GM12878 (cell line): ENCODE results near the gene ANKFY1. TPM values are rescaled to one million over a fixed set of nuclear protein-coding genes. Genes with fewer than 3 reads are reported as not detected.

Source experiments
- ATAC-seq: fragments of 200-7000 bp; cut with Tn5 transposase; 3 replicates; pipeline ENCODE4 v1.9.1; 2020; ENCODE audit warnings: mild to moderate bottlenecking, moderate library complexity
- BruUV-seq: library from RNA; stranded (reverse); fragments of 400-500 nt; replicated peaks from 2 replicates; lab custom pipeline; 2021; lab: Mats Ljungman, UMichigan
- CTCF ChIA-PET: fragments of 300-600 bp; sonication (Branson Sonifier 250); formaldehyde crosslinking; extraction: SDS; loops from one replicate; lab custom pipeline; 2021; ENCODE audit warnings: inconsistent platforms; lab: Yijun Ruan, JAX
- POLR2A ChIA-PET: fragments of 350-600 bp; formaldehyde crosslinking; extraction: SDS; loops from one replicate; lab custom pipeline; 2021; ENCODE audit warnings: inconsistent platforms; lab: Charles Lee
- RAD21 ChIA-PET: fragments of 300-600 bp; sonication (Branson Sonifier 250); formaldehyde crosslinking; loops from one replicate; lab custom pipeline; 2023; ENCODE audit warnings: antibody characterized with exemption; ENCODE audit not compliant: unreplicated experiment; lab: Charles Lee
- SMC1A ChIA-PET: fragments of 300-600 bp; sonication (Branson Sonifier 250); formaldehyde crosslinking; loops from one replicate; lab custom pipeline; 2023; ENCODE audit not compliant: unreplicated experiment, uncharacterized antibody; lab: Charles Lee
- DNase-seq: peaks from one replicate; pipeline ENCODE4 v3.0.0-alpha.2; 2011; ENCODE audit warnings: low read depth, low spot score
- FAIRE-seq: peaks from 3 replicates; lab custom pipeline; 2011; peaks lifted over from hg19 to GRCh38; lab: Jason Lieb, UNC
- H2AFZ ChIP-seq: 2 replicates; pipeline ENCODE4 v1.6.0; 2011; ENCODE audit warnings: low read depth, low read length, control low read depth; ENCODE audit not compliant: control insufficient read depth
- H3K27ac ChIP-seq: 2 replicates; pipeline ENCODE4 v1.5.1; 2011; ENCODE audit warnings: control low read depth; ENCODE audit not compliant: control insufficient read depth, insufficient read depth
- H3K27me3 ChIP-seq, 2 experiments: replicated peaks in 1 of 2; 2 replicates each; pipeline versions ENCODE4 v1.6.0 to v1.6.1; 2011; ENCODE audit warnings: low read length in 1 of 2; ENCODE audit not compliant: control insufficient read depth in 2 of 2, insufficient read depth in 2 of 2
- H3K36me3 ChIP-seq, 2 experiments: 2 replicates each; pipeline ENCODE4 v1.5.1; 2011; ENCODE audit warnings: low read length in 1 of 2; ENCODE audit not compliant: control insufficient read depth in 2 of 2, insufficient read depth in 2 of 2
- H3K4me1 ChIP-seq: 2 replicates; pipeline ENCODE4 v1.6.1; 2011; ENCODE audit warnings: mild to moderate bottlenecking, low read length, moderate library complexity, mixed read lengths; ENCODE audit not compliant: control insufficient read depth, insufficient read depth
- H3K4me2 ChIP-seq: 2 replicates; pipeline ENCODE4 v1.6.0; 2011; ENCODE audit warnings: control low read depth; ENCODE audit not compliant: control insufficient read depth, insufficient read depth
- H3K4me3 ChIP-seq: fragments of 200-600 bp; sonication (generic); 2 replicates; pipeline ENCODE4 v1.5.1; 2016
- H3K79me2 ChIP-seq: 2 replicates; pipeline ENCODE4 v1.6.0; 2011; ENCODE audit warnings: low read length; ENCODE audit not compliant: control insufficient read depth, insufficient read depth
- H3K9ac ChIP-seq: 2 replicates; pipeline ENCODE4 v1.8.0; 2011; ENCODE audit warnings: low read length, control low read depth, mixed read lengths; ENCODE audit not compliant: control insufficient read depth, insufficient read depth
- H3K9me3 ChIP-seq: replicated peaks from 3 replicates; pipeline ENCODE4 v1.5.1; 2011; ENCODE audit warnings: mild to moderate bottlenecking, low read length; ENCODE audit not compliant: control insufficient read depth, insufficient read depth
- H4K20me1 ChIP-seq: 2 replicates; pipeline ENCODE4 v1.6.0; 2011; ENCODE audit not compliant: control insufficient read depth, insufficient read depth
- CBFB ChIP-seq: IDR thresholded peaks from 2 replicates; pipeline ENCODE4 v1.6.1; 2016; ENCODE audit warnings: antibody characterized with exemption, low read depth
- CBX5 ChIP-seq: sonication (generic); IDR thresholded peaks from 2 replicates; pipeline ENCODE4 v1.6.1; 2016; ENCODE audit warnings: low read depth, moderate library complexity, mild to moderate bottlenecking, inconsistent platforms
- CEBPB ChIP-seq, 2 experiments: fragments of 150-350 bp in 1 of 2; IDR thresholded peaks; 2 replicates each; pipeline ENCODE4 v1.6.1; 2012 to 2014; ENCODE audit warnings: low read depth in 2 of 2, low read length in 2 of 2, borderline replicate concordance in 1 of 2, inconsistent platforms in 1 of 2
- CHD2 ChIP-seq: IDR thresholded peaks from 2 replicates; pipeline ENCODE4 v1.6.1; 2011; ENCODE audit warnings: low read depth, low read length, improper control_type of control experiment, borderline replicate concordance
- HDAC6 ChIP-seq: fragments of 200-600 bp; sonication (generic); IDR thresholded peaks from one replicate; pipeline ENCODE4 v1.8.0; 2017; ENCODE audit warnings: antibody characterized with exemption; ENCODE audit not compliant: unreplicated experiment
- IRF5 ChIP-seq: fragments of 450-650 bp; IDR thresholded peaks from 2 replicates; pipeline ENCODE4 v1.6.1; 2017; ENCODE audit warnings: borderline replicate concordance
- KAT2A ChIP-seq: conservative IDR thresholded peaks from 2 replicates; pipeline ENCODE4 v1.6.1; 2011; ENCODE audit warnings: low read depth, low read length; ENCODE audit not compliant: control insufficient read depth
- MAX ChIP-seq: IDR thresholded peaks from 2 replicates; pipeline ENCODE4 v1.6.1; 2012; ENCODE audit warnings: low read depth, low read length, improper control_type of control experiment
- NRF1 ChIP-seq: conservative IDR thresholded peaks from 2 replicates; pipeline ENCODE4 v1.6.1; 2011; ENCODE audit warnings: mild to moderate bottlenecking, low read depth, low read length, improper control_type of control experiment
- RBBP5 ChIP-seq: fragments of 200-600 bp; sonication (generic); conservative IDR thresholded peaks from 2 replicates; pipeline ENCODE4 v1.6.1; 2016
- RELA ChIP-seq: fragments of 450-650 bp; IDR thresholded peaks from 2 replicates; pipeline ENCODE4 v1.8.0; 2014; ENCODE audit warnings: borderline replicate concordance; ENCODE audit not compliant: partially characterized antibody
- SMC3 ChIP-seq: IDR thresholded peaks from 2 replicates; pipeline ENCODE4 v1.6.1; 2011; ENCODE audit warnings: low read length, improper control_type of control experiment, borderline replicate concordance
- SREBF1 ChIP-seq: IDR thresholded peaks from 2 replicates; pipeline ENCODE4 v1.6.1; 2012; ENCODE audit warnings: mild to moderate bottlenecking, low read length
- STAT1 ChIP-seq: fragments of 450-650 bp; conservative IDR thresholded peaks from 2 replicates; pipeline ENCODE4 v1.6.1; 2014; ENCODE audit warnings: antibody characterized with exemption, mild to moderate bottlenecking
- TARDBP ChIP-seq: IDR thresholded peaks from 2 replicates; pipeline ENCODE4 v1.6.1; 2016; ENCODE audit warnings: borderline replicate concordance
- WGBS: methylation state at CpG from one replicate; pipeline ENCODE4 v1.1.6; 2016; ENCODE audit warnings: low lambda C conversion rate; ENCODE audit not compliant: insufficient replicate concordance, insufficient coverage; ENCODE audit errors: missing lambda C conversion rate; 5-methylcytosine and 5-hydroxymethylcytosine counted together
- in situ Hi-C: fragments of 300-500 bp; cut with MboI; formaldehyde crosslinking; loops from 9 replicates; pipeline ENCODE4 v1.14.3; 2018; ENCODE audit warnings: mixed read lengths
- intact Hi-C: fragments of 100-400 bp; cut with micrococcal nuclease; formaldehyde crosslinking; loops from one replicate; pipeline ENCODE4 v1.14.2; 2022; ENCODE audit not compliant: unreplicated experiment
- polyA plus RNA-seq, 11 experiments: library from polyadenylated mRNA; depleted of rRNA in 4 of 11; unstranded in 6 of 11; stranded (reverse) in 5 of 11; fragments of >200 nt; fragmentation: Nextera tagmentation in 4 of 11; fragmentation: Illumina TruSeq in 1 of 11; extraction: Ambion mirVana in 4 of 11; extraction: Trizol in 1 of 11; gene quantifications; 1 replicate in 1 of 11; 2 replicates in 10 of 11; pipeline versions ENCODE4 v1.2.1 to v1.2.3, GENCODE V29; 2011 to 2016; ENCODE audit warnings: inconsistent platforms in 2 of 11, missing spikeins in 2 of 11, low read depth in 1 of 11
- total RNA-seq, 4 experiments: library from RNA; depleted of rRNA in 3 of 4; stranded (reverse); fragments of >200 nt in 3 of 4; fragmentation: Illumina TruSeq in 1 of 4; extraction: Trizol in 1 of 4; gene quantifications; 2 replicates each; pipeline versions ENCODE4 v1.2.1 to v1.2.3, GENCODE V29; 2013 to 2021

Gene ANKFY1
- total and polyA plus RNA-seq, 10 of the 15 experiments (the other 5 are each of a cell fraction or from before 2014, with no cell fraction given), result 3.0 to 27.7 (median 16.4) TPM

- no peaks in the 10 kb centered on the region for H3K9me3 ChIP-seq
- no peak overlapping the region for H3K4me3 ChIP-seq
- no peak for DNase-seq
- no peak overlapping the region for H3K4me2 ChIP-seq
- TF ChIP-seq SMC3, result no peak
- TF ChIP-seq, all 136 proteins: peak for 0
- no peak overlapping the region for H3K27ac ChIP-seq
- ATAC-seq (no peak), FAIRE-seq (no peak)
- in situ Hi-C loops (no loop called here), intact Hi-C loops (no loop called here)
- no peaks in the 10 kb centered on the region for H3K27me3 ChIP-seq
- H2AFZ ChIP-seq, result no peak overlapping the region
- peaks cover 8 to 15% of the 10 kb centered on the region in 2 experiments for H3K36me3 ChIP-seq
- POLR2A ChIA-PET, result interaction anchor here (0.5 kb wide), 1 partner anchor 15 kb away, joined by 4 read pairs; no protein-coding TSS in a partner anchor
- CTCF ChIA-PET, result no interaction called here
- H3K4me1 ChIP-seq, result no peaks in the 10 kb centered on the region
- no peaks in the 10 kb centered on the region for H4K20me1 ChIP-seq
- no peak overlapping the region for H3K9ac ChIP-seq
- WGBS, result 95% methylated on average over 11 of the region's 11 CpGs
- SMC1A ChIA-PET, result interaction anchor here (1.1 to 3.8 kb wide), 3 partner anchors 10 to 174 kb away, joined by 3 to 14 read pairs (median 4); no protein-coding TSS in a partner anchor
- H3K79me2 ChIP-seq, result peaks cover 17% of the 10 kb centered on the region
- RAD21 ChIA-PET, result interaction anchor here (1.8 kb wide), 1 partner anchor 10 kb away, joined by 4 read pairs; no protein-coding TSS in a partner anchor
- no TSS peak for BruUV-seq
Measured at GRCh38 chr17:4241535-4241934, 22.2 kb downstream of the ANKFY1 start.

- no peak overlapping the region for H3K9ac ChIP-seq
- H4K20me1 ChIP-seq, result no peaks in the 10 kb centered on the region
- SMC1A ChIA-PET, result interaction anchor here (1.8 kb wide), 1 partner anchor 20 kb away, joined by 7 read pairs; no protein-coding TSS in a partner anchor
- in situ Hi-C loops, result no loop called here
- no peaks in the 10 kb centered on the region for H3K9me3 ChIP-seq
- no peak for ATAC-seq
- DNase-seq, result no peak
- no peak overlapping the region for H3K4me2 ChIP-seq
- no peaks in the 10 kb centered on the region for H3K4me1 ChIP-seq
- CTCF ChIA-PET, result interaction anchor here (0.6 to 1.1 kb wide), 3 partner anchors 14 to 68 kb away, joined by 3 to 4 read pairs (median 3); no protein-coding TSS in a partner anchor
- RAD21 ChIA-PET, result no interaction called here
- H3K27ac ChIP-seq, result no peak overlapping the region
- H2AFZ ChIP-seq, result no peak overlapping the region
- H3K4me3 ChIP-seq, result no peak overlapping the region
- intact Hi-C loops, result no loop called here
- BruUV-seq, result no TSS peak
- POLR2A ChIA-PET, result no interaction called here
- H3K36me3 ChIP-seq, result peaks cover 5 to 33% of the 10 kb centered on the region in 2 experiments
- no peaks in the 10 kb centered on the region for H3K79me2 ChIP-seq
- no peak for FAIRE-seq
- H3K27me3 ChIP-seq, result no peaks in the 10 kb centered on the region
- WGBS, result 96% methylated on average over 3 of the region's 3 CpGs
- TF ChIP-seq CHD2 (no peak), IRF5 (no peak), HDAC6 (no peak), CBFB (no peak), NRF1 (no peak), SREBF1 (no peak), KAT2A (no peak), CEBPB (IDR thresholded peaks at IDR 0.05; ENCODE audit: borderline replicate concordance in 1 of 2, low read depth in 2 of 2, low read length in 2 of 2) (no peak), MAX (no peak), CBX5 (no peak), RELA (no peak), STAT1 (no peak), TARDBP (no peak), RBBP5 (no peak)
Measured at GRCh38 chr17:4236456-4236855, 27.3 kb downstream of the ANKFY1 start.
